Lower leg skin (tissue), 3 donors: ENCODE results near the gene OSBPL5.

Experiments used
- POLR2A ChIP-seq, 2 donors: fragments of 450-650 bp; IDR thresholded peaks; one replicate each; pipeline ENCODE4 v1.6.1; 2016 to 2017; ENCODE audit warnings: antibody characterized with exemption in 2 of 2, mild to moderate bottlenecking in 1 of 2, moderate library complexity in 1 of 2
- TF ChIP-seq, protein P1 (sequence below), 3 donors: fragments of 450-650 bp; IDR thresholded peaks; one replicate each; pipeline ENCODE4 v1.5.1; 2016; ENCODE audit warnings: antibody characterized with exemption in 3 of 3, mild to moderate bottlenecking in 3 of 3, moderate library complexity in 2 of 3

DNA sequence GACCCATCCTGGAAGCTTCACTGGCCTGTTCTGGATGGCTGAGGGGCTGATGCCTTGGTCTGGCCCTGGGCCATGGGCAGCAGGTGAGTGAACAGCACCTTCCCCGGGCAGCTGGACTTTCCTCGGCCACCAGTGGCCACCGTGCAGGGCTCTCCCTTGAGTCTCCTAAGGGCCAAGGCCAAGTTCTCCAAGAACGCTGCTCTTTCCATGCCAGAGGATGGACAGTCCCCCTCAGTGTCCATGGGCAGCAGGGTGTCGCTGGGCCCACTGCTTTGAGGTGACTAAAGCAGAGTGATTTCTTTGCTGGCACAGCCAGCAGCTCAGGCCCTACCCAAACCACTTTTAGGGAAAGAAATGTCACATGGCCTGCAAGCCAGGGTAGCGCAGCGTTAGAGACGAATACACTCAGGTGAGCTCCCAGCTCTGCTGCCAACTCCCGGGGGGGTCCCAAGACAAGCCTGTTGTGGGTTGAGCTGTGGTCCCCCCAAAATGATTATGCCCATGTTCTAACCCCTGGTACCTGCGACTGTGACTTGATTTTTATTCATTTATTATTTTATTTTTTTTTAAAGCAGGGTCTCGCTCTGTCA lies 104.6 kb downstream of the OSBPL5 start:
- TF ChIP-seq, protein P1, sequence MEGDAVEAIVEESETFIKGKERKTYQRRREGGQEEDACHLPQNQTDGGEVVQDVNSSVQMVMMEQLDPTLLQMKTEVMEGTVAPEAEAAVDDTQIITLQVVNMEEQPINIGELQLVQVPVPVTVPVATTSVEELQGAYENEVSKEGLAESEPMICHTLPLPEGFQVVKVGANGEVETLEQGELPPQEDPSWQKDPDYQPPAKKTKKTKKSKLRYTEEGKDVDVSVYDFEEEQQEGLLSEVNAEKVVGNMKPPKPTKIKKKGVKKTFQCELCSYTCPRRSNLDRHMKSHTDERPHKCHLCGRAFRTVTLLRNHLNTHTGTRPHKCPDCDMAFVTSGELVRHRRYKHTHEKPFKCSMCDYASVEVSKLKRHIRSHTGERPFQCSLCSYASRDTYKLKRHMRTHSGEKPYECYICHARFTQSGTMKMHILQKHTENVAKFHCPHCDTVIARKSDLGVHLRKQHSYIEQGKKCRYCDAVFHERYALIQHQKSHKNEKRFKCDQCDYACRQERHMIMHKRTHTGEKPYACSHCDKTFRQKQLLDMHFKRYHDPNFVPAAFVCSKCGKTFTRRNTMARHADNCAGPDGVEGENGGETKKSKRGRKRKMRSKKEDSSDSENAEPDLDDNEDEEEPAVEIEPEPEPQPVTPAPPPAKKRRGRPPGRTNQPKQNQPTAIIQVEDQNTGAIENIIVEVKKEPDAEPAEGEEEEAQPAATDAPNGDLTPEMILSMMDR (IDR thresholded peaks at IDR 0.05) = no peak
- TF ChIP-seq POLR2A (IDR thresholded peaks at IDR 0.05) = no peak
